ENCODE results near the gene PSAP.

PSAP gene

GRCh38 chr10:71825217-71825616, 25.8 kb downstream of the PSAP start:
- no peak for DNase-seq (ENCODE audit: low read depth)
- no peak overlapping the region for H3K4me3 ChIP-seq (ENCODE audit: control insufficient read depth, low read depth, low read length)
- TF ChIP-seq CTCF (IDR thresholded peaks at IDR 0.05; ENCODE audit: control insufficient read depth, insufficient read depth, low read depth, low read length, missing control alignments) = no peak

GRCh38 chr10:71824333-71824732, 26.7 kb downstream of the PSAP start:
- no peak for DNase-seq (ENCODE audit: low read depth)
- no peak for TF ChIP-seq CTCF (IDR thresholded peaks at IDR 0.05; ENCODE audit: control insufficient read depth, insufficient read depth, low read depth, low read length, missing control alignments)

GRCh38 chr10:71823356-71823755, 27.7 kb downstream of the PSAP start:
- no peak overlapping the region for H3K4me3 ChIP-seq (ENCODE audit: control insufficient read depth, low read depth, low read length)
- TF ChIP-seq CTCF (IDR thresholded peaks at IDR 0.05; ENCODE audit: control insufficient read depth, insufficient read depth, low read depth, low read length, missing control alignments) = no peak
- DNase-seq (ENCODE audit: low read depth) = no peak

More at GRCh38 chr10:71824333-71824732, 26.7 kb downstream of the PSAP start:
- H3K4me3 ChIP-seq (ENCODE audit: control insufficient read depth, low read depth, low read length) = no peak overlapping the region

- no peak for TF ChIP-seq CTCF (IDR thresholded peaks at IDR 0.05; ENCODE audit: control insufficient read depth, insufficient read depth, low read depth, low read length, missing control alignments)
- no peak for DNase-seq (ENCODE audit: low read depth)
- H3K4me3 ChIP-seq (ENCODE audit: control insufficient read depth, low read depth, low read length) = no peak overlapping the region
These were observed 28.9 kb downstream of the PSAP start for GRCh38 chr10:71821909-71822763.

- no peak for TF ChIP-seq CTCF (IDR thresholded peaks at IDR 0.05; ENCODE audit: control insufficient read depth, insufficient read depth, low read depth, low read length, missing control alignments)
- DNase-seq (ENCODE audit: low read depth) = no peak
- H3K4me3 ChIP-seq (ENCODE audit: control insufficient read depth, low read depth, low read length) = no peak overlapping the region
These were observed 30.1 kb downstream of the PSAP start for GRCh38 chr10:71820966-71821365.

- TF ChIP-seq CTCF (IDR thresholded peaks at IDR 0.05; ENCODE audit: control insufficient read depth, insufficient read depth, low read depth, low read length, missing control alignments) = no peak
- no peak overlapping the region for H3K4me3 ChIP-seq (ENCODE audit: control insufficient read depth, low read depth, low read length)
- no peak for DNase-seq (ENCODE audit: low read depth)
These were observed 31.1 kb downstream of the PSAP start for GRCh38 chr10:71819985-71820384.
